Glomerular endothelial cell (primary cell): ENCODE results near the gene SIRT3. TPM values are rescaled to one million over a fixed set of nuclear protein-coding genes. Genes with fewer than 3 reads are reported as not detected.
"Not testable (repeated sequence)": the region's sequence is repeated elsewhere in the genome, so short reads cannot be mapped to it uniquely, and the experiment has no call there.

ENCODE experiments used
- DNase-seq: peaks from one replicate; pipeline ENCODE4 v3.0.0-alpha.2; 2011; ENCODE audit warnings: low read depth, low spot score; ENCODE audit errors: extremely low read depth
- total RNA-seq: library from RNA; depleted of rRNA; stranded (reverse); fragments of >200 nt; gene quantifications from 2 replicates; pipeline ENCODE4 v1.2.3, GENCODE V29; 2015

The SIRT3 gene
- total RNA-seq, 1 donor from 2014 or later, result 15.3 TPM

GRCh38 chr11:204587-205109 lies 31.5 kb downstream of the SIRT3 start:
- DNase-seq, result no peak

DNA sequence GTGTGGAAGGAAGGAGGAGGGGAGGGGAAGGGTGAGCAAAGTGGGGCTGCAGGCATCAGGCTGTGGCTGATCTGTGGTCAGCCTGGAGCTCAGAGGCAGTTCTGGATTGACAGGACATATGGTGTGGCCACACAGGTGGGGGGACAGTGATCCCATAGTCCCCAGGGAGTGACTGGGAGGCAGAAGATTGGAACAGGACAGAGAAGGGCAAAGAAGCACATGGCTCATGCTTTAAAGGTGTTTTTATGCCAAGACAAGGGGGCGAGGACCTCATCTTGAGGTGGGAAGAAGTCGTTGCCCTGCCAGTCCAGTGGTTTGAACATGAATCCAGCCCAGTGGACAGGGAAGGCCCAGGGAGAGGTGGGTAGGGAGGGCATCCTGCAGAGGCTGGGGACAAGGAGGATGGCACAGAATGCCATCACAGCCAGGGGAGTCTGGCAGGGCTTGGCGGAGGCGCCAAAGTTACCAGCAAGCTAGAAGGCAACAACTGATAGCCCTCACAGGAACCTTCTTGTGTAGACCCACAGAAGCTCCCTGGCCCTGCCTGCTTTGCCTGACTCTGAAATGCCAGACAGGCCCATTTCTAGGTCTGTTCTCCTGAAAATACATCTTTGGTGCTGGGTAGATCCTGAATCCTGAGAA lies 32.1 kb downstream of the SIRT3 start:
- no peak for DNase-seq

- no peak for DNase-seq
These were observed 32.8 kb downstream of the SIRT3 start for GRCh38 chr11:203056-203944.

DNA sequence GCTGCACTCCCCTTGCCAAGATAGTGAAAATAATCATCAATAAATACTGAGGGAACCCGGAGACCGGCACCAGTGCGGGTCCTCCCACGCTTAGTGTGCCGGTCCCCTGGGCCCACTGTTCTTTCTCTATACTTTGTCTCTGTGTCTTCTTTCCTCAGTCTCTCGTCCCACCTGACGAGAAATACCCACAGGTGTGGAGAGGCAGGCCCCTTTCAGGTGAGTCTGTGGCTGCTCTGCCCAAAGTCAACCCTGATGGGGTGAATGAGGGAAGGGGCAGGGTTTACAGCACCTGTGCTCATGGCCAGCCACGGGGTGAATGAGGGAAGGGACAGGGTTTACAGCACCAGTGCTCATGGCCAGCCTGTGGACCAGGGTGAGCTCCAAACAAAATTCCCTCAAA lies 33.7 kb downstream of the SIRT3 start:
- DNase-seq, result no peak

- DNase-seq, result no peak
These were observed 34.2 kb downstream of the SIRT3 start for GRCh38 chr11:201966-202365.

GRCh38 chr11:200224-201003 lies 35.7 kb downstream of the SIRT3 start:
- DNase-seq, result no peak

DNA sequence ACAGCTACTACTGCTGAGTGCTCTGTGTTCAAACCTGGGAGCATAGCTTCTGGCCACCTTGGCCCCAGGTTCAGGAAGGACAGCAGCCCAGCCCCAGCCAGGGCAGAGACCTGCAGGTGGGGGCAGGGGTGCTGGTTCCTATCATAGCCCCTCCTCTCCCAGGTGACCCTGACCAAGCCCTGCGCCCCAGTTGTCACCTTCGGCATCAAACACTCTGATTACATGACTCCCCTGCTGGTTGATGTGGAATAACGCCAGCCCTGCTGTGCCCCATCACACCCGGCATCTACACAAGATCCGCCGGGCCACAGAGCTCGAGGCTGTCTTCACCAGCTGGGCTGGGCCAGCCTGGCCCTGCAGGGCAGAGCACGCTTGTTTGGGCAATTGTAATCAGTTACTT lies 36.4 kb downstream of the SIRT3 start:
- DNase-seq, result no peak

DNA sequence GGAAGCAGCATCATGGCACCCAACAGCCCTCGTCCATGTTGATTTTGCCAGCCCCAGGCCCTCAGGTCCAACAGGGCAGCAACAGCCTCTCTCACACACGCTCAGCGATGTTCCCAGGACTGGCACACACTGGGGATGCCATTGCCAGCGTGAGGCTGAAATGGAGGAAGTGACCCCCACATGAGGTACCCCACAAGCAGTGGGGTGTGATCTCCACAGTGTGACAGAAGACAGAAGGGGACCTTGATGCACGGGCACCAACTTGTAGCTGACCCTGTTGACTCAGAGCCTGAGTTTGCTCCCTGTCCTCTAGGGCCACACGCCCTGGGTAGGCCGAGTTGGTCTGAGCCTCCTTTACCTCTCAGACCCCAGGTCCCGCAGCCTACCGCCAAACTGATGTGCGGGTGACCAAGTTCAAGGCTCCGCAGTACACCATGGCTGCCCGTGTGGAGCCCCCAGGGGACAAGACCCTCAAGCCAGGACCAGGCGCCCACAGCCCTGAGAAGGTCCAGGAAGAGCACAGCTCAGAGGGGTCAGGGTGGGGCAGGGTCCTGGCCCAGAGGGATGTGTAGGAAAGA lies 37.0 kb downstream of the SIRT3 start:
- DNase-seq, result no peak

DNA sequence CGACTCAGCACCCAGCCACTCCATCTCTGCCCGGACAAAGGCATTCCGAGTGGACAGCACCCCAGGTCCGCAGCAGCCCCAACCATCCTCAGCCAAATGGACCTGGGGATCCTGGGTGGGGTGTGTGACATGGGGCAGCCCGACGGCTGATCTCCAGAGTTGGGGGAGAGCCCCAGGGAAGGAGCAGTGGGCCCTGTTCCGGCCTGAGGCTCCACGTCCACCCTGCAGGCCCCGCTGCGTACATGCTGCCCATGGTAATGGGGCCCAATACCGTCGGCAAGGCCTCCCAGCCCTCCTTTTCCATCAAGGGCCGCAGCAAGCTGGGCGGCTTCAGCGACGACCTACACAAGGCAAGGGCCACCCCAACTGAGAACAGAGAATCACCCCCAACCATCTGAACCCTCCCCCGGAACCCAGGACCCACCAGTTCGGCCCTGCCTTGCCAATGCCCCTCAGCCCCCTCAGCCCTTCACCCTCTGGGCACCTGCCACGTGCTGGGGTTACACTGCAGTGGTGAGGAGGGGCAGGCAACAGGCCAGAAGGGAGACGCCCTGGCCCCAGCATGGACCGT lies 37.8 kb downstream of the SIRT3 start:
- DNase-seq, result no peak

- DNase-seq, result no peak
These were observed 38.4 kb downstream of the SIRT3 start for GRCh38 chr11:197741-198235.

DNA sequence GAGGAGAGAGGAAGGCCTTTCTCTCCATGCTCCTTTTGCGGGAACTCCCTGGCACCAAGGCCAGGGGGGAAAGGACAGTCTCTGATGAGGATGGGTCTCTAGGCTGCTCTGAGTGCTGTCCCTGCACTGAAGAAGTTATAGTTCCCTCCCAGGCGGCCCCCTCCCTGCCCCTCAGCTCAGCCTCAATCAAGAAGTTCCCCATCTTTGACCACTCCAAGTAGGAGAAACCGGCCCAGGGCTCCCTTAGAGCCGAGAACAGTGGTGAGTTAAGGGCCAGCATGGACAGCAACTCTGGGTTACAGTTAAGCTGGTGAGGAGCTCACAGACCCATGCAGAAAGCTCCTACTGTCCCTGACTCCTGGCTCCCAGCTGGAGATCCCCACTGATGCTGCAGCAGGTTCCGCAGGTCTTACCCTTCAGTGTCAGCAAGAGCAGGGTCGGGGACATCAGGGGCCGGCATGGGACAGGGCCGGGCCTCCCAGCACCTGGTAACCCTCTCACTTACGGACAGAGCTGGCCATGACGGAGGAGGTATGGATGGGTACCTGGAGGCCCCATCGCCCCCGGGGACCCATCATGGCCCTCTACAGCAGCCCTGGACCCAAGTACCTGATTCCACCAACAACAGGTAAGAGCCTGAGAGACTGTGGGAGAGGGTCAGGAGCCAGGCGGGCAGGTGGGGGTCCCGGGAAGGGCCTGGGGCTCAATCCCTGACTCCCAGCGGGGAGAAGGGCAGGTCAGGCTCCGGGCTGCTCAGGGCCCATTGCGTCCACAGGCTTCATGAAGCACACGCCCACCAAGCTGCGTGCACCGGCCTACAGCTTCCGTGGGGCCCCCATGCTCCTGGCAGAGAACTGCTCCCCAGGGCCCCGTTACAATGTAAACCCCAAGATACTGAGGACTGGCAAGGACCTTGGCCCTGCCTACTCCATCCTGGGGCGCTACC lies 39.1 kb downstream of the SIRT3 start:
- DNase-seq, result no peak

GRCh38 chr11:193481-193880 lies 42.7 kb downstream of the SIRT3 start:
- not testable (repeated sequence) for DNase-seq

DNA sequence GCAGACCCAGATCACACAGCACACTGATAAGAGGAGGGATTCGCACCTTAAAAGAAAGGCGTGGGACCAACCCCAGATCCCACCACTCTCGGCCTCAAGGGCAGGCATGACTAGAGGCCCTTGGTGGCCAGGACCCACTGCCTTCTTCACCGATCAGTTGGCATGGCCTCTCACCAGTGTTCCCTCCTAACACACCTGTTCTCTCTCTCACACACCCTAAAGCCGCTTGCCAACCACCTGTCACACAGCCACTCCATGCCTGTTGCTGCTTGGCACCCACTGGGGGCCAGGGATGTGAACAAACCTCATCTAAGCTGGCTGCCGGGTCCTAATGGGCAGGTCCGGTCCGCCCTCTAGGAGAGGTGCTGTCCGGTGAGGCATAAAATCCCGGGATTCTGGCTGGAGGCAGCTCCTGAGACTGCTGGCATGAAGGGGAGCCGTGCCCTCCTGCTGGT lies 43.4 kb downstream of the SIRT3 start, which contains the start of gene SCGB1C1:
SCGB1C1 (plus strand) TSS at position 405 of the 455 bp plus-strand sequence; CDS start at position 427, 22 bp downstream.
- DNase-seq, result not testable (repeated sequence)

GRCh38 chr11:191490-192478 lies 44.4 kb downstream of the SIRT3 start:
- DNase-seq, result not testable (repeated sequence)

- DNase-seq, result not testable (repeated sequence)
These were observed 45.6 kb downstream of the SIRT3 start for GRCh38 chr11:190546-190945.

DNA sequence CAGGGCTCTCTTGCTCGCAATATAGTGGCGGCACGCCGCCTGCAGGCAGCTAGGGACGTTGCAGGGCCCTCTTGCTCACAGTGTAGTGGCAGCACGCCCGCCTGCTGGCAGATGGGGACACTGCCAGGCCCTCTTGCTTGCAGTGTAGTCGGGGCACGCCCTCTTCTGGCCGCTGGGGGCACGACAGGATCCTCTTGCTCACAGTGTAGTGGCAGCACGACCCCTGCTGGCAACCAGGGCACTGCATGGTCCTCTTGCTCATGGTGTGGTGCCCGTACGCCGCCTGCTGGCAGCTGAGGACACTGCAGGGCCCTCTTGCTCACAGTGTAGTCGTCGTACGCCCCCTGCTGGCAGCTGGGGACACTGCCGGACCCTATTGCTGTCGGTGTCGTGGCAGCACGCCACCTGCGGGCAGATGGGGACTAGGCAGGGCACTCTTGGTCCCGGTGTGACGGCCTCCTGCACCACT lies 46.3 kb downstream of the SIRT3 start:
- not testable (repeated sequence) for DNase-seq

DNA sequence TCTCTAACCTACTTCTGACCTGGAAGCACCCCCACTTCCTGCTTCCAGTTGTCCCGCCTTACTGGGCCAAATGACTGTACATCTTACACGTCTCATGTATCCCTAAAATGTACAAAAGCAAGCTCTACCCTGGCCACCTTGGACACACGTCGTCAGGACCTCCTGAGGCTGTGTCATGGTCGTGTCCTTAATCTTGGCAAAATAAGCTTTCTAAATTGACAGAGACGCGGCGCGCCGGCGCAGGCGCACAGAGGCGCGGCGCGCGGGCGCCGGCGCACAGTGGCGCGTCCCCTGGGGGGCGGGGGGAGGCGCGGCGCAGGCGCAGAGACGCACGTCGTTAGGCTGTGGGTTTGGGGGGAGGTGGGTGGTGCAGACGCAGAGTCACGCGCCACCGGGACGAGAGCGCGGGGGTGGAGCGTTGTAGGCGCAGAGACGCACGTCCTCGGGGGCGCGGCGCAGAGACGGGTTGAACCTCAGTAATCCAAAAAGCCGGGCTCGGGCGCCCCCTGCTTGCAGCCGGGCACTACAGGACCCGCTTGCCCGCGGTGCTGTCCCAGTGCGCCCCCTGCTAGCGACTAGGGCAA lies 46.9 kb downstream of the SIRT3 start:
- DNase-seq, result not testable (repeated sequence)
